GM12878 (cell line): ENCODE data around the gene STRA8. TPM values are rescaled to one million over a fixed set of nuclear protein-coding genes. Genes with fewer than 3 reads are reported as not detected.

Source experiments
- ATAC-seq: fragments of 200-7000 bp; cut with Tn5 transposase; 3 replicates; pipeline ENCODE4 v1.9.1; 2020; ENCODE audit warnings: mild to moderate bottlenecking, moderate library complexity
- BruUV-seq: library from RNA; stranded (reverse); fragments of 400-500 nt; replicated peaks from 2 replicates; lab custom pipeline; 2021; lab: Mats Ljungman, UMichigan
- CTCF ChIA-PET: fragments of 300-600 bp; sonication (Branson Sonifier 250); formaldehyde crosslinking; extraction: SDS; loops from one replicate; lab custom pipeline; 2021; ENCODE audit warnings: inconsistent platforms; lab: Yijun Ruan, JAX
- POLR2A ChIA-PET: fragments of 350-600 bp; formaldehyde crosslinking; extraction: SDS; loops from one replicate; lab custom pipeline; 2021; ENCODE audit warnings: inconsistent platforms; lab: Charles Lee
- RAD21 ChIA-PET: fragments of 300-600 bp; sonication (Branson Sonifier 250); formaldehyde crosslinking; loops from one replicate; lab custom pipeline; 2023; ENCODE audit warnings: antibody characterized with exemption; ENCODE audit not compliant: unreplicated experiment; lab: Charles Lee
- SMC1A ChIA-PET: fragments of 300-600 bp; sonication (Branson Sonifier 250); formaldehyde crosslinking; loops from one replicate; lab custom pipeline; 2023; ENCODE audit not compliant: unreplicated experiment, uncharacterized antibody; lab: Charles Lee
- DNase-seq: peaks from one replicate; pipeline ENCODE4 v3.0.0-alpha.2; 2011; ENCODE audit warnings: low read depth, low spot score
- FAIRE-seq: peaks from 3 replicates; lab custom pipeline; 2011; peaks lifted over from hg19 to GRCh38; lab: Jason Lieb, UNC
- H2AFZ ChIP-seq: 2 replicates; pipeline ENCODE4 v1.6.0; 2011; ENCODE audit warnings: low read depth, low read length, control low read depth; ENCODE audit not compliant: control insufficient read depth
- H3K27ac ChIP-seq: 2 replicates; pipeline ENCODE4 v1.5.1; 2011; ENCODE audit warnings: control low read depth; ENCODE audit not compliant: control insufficient read depth, insufficient read depth
- H3K27me3 ChIP-seq, 2 experiments: replicated peaks in 1 of 2; 2 replicates each; pipeline versions ENCODE4 v1.6.0 to v1.6.1; 2011; ENCODE audit warnings: low read length in 1 of 2; ENCODE audit not compliant: control insufficient read depth in 2 of 2, insufficient read depth in 2 of 2
- H3K36me3 ChIP-seq, 2 experiments: 2 replicates each; pipeline ENCODE4 v1.5.1; 2011; ENCODE audit warnings: low read length in 1 of 2; ENCODE audit not compliant: control insufficient read depth in 2 of 2, insufficient read depth in 2 of 2
- H3K4me1 ChIP-seq: 2 replicates; pipeline ENCODE4 v1.6.1; 2011; ENCODE audit warnings: mild to moderate bottlenecking, low read length, moderate library complexity, mixed read lengths; ENCODE audit not compliant: control insufficient read depth, insufficient read depth
- H3K4me2 ChIP-seq: 2 replicates; pipeline ENCODE4 v1.6.0; 2011; ENCODE audit warnings: control low read depth; ENCODE audit not compliant: control insufficient read depth, insufficient read depth
- H3K4me3 ChIP-seq: fragments of 200-600 bp; sonication (generic); 2 replicates; pipeline ENCODE4 v1.5.1; 2016
- H3K79me2 ChIP-seq: 2 replicates; pipeline ENCODE4 v1.6.0; 2011; ENCODE audit warnings: low read length; ENCODE audit not compliant: control insufficient read depth, insufficient read depth
- H3K9ac ChIP-seq: 2 replicates; pipeline ENCODE4 v1.8.0; 2011; ENCODE audit warnings: low read length, control low read depth, mixed read lengths; ENCODE audit not compliant: control insufficient read depth, insufficient read depth
- H3K9me3 ChIP-seq: replicated peaks from 3 replicates; pipeline ENCODE4 v1.5.1; 2011; ENCODE audit warnings: mild to moderate bottlenecking, low read length; ENCODE audit not compliant: control insufficient read depth, insufficient read depth
- H4K20me1 ChIP-seq: 2 replicates; pipeline ENCODE4 v1.6.0; 2011; ENCODE audit not compliant: control insufficient read depth, insufficient read depth
- BHLHE40 ChIP-seq, 2 experiments: fragments of 450-650 bp in 1 of 2; IDR thresholded peaks; 2 replicates each; pipeline ENCODE4 v1.6.1; 2011 to 2017; ENCODE audit warnings: low read depth in 2 of 2, borderline replicate concordance in 1 of 2, improper control_type of control experiment in 1 of 2, low read length in 1 of 2, mild to moderate bottlenecking in 1 of 2
- CREB1 ChIP-seq: IDR thresholded peaks from 2 replicates; pipeline ENCODE4 v1.6.1; 2012; ENCODE audit warnings: low read depth, mild to moderate bottlenecking, inconsistent platforms
- EGR1 ChIP-seq, 2 experiments: IDR thresholded peaks; 1 replicate in 1 of 2; 2 replicates in 1 of 2; pipeline ENCODE4 v1.6.1; 2011 to 2012; ENCODE audit warnings: low read depth in 2 of 2, low read length in 2 of 2, borderline replicate concordance in 1 of 2, mild to moderate bottlenecking in 1 of 2, moderate library complexity in 1 of 2
- NR2C2 ChIP-seq: IDR thresholded peaks from 2 replicates; pipeline ENCODE4 v1.6.1; 2011; ENCODE audit warnings: borderline replicate concordance, low read depth; ENCODE audit not compliant: control insufficient read depth, insufficient read length
- RELA ChIP-seq: fragments of 450-650 bp; IDR thresholded peaks from 2 replicates; pipeline ENCODE4 v1.8.0; 2014; ENCODE audit warnings: borderline replicate concordance; ENCODE audit not compliant: partially characterized antibody
- SIX5 ChIP-seq: IDR thresholded peaks from 2 replicates; pipeline ENCODE4 v1.6.1; 2011; ENCODE audit warnings: mild to moderate bottlenecking, low read depth, low read length, moderate library complexity; ENCODE audit not compliant: severe bottlenecking
- SREBF2 ChIP-seq: IDR thresholded peaks from 2 replicates; pipeline ENCODE4 v1.6.1; 2012; ENCODE audit warnings: mild to moderate bottlenecking, low read length
- SUZ12 ChIP-seq: fragments of 200-600 bp; sonication (generic); IDR thresholded peaks from one replicate; pipeline ENCODE4 v1.6.1; 2018; ENCODE audit warnings: antibody characterized with exemption, mild to moderate bottlenecking; ENCODE audit not compliant: unreplicated experiment
- TAF1 ChIP-seq: IDR thresholded peaks from 2 replicates; pipeline ENCODE4 v1.6.1; 2011; ENCODE audit warnings: mild to moderate bottlenecking, low read depth, low read length, borderline replicate concordance
- TBL1XR1 ChIP-seq: IDR thresholded peaks from 2 replicates; pipeline ENCODE4 v1.6.1; 2012; ENCODE audit warnings: low read depth, low read length, improper control_type of control experiment
- ZNF274 ChIP-seq: IDR thresholded peaks from one replicate; pipeline ENCODE4 v1.8.0; 2011; ENCODE audit not compliant: insufficient read length, insufficient read depth
- ZNF384 ChIP-seq: IDR thresholded peaks from 2 replicates; pipeline ENCODE4 v1.6.1; 2012; ENCODE audit warnings: low read depth, mild to moderate bottlenecking, low read length, improper control_type of control experiment, borderline replicate concordance
- in situ Hi-C: fragments of 300-500 bp; cut with MboI; formaldehyde crosslinking; loops from 9 replicates; pipeline ENCODE4 v1.14.3; 2018; ENCODE audit warnings: mixed read lengths
- intact Hi-C: fragments of 100-400 bp; cut with micrococcal nuclease; formaldehyde crosslinking; loops from one replicate; pipeline ENCODE4 v1.14.2; 2022; ENCODE audit not compliant: unreplicated experiment
- polyA plus RNA-seq, 11 experiments: library from polyadenylated mRNA; depleted of rRNA in 4 of 11; unstranded in 6 of 11; stranded (reverse) in 5 of 11; fragments of >200 nt; fragmentation: Nextera tagmentation in 4 of 11; fragmentation: Illumina TruSeq in 1 of 11; extraction: Ambion mirVana in 4 of 11; extraction: Trizol in 1 of 11; gene quantifications; 1 replicate in 1 of 11; 2 replicates in 10 of 11; pipeline versions ENCODE4 v1.2.1 to v1.2.3, GENCODE V29; 2011 to 2016; ENCODE audit warnings: inconsistent platforms in 2 of 11, missing spikeins in 2 of 11, low read depth in 1 of 11
- total RNA-seq, 4 experiments: library from RNA; depleted of rRNA in 3 of 4; stranded (reverse); fragments of >200 nt in 3 of 4; fragmentation: Illumina TruSeq in 1 of 4; extraction: Trizol in 1 of 4; gene quantifications; 2 replicates each; pipeline versions ENCODE4 v1.2.1 to v1.2.3, GENCODE V29; 2013 to 2021
- TF ChIP-seq, protein P1 (sequence below): fragments of 450-650 bp; IDR thresholded peaks from 2 replicates; pipeline ENCODE4 v1.6.1; 2017; ENCODE audit warnings: borderline replicate concordance
- TF ChIP-seq, protein P2 (sequence below): fragments of 450-650 bp; IDR thresholded peaks from 2 replicates; pipeline ENCODE4 v1.6.1; 2018; ENCODE audit warnings: borderline replicate concordance, mild to moderate bottlenecking; ENCODE audit not compliant: partially characterized antibody
- TF ChIP-seq, protein P3 (sequence below): IDR thresholded peaks from 2 replicates; pipeline ENCODE4 v1.6.1; 2012; ENCODE audit warnings: mild to moderate bottlenecking, low read depth, low read length

Gene STRA8
- total and polyA plus RNA-seq, 10 of the 15 experiments (the other 5 are each of a cell fraction or from before 2014, with no cell fraction given) = 0.15 TPM; not detected in 9

DNA sequence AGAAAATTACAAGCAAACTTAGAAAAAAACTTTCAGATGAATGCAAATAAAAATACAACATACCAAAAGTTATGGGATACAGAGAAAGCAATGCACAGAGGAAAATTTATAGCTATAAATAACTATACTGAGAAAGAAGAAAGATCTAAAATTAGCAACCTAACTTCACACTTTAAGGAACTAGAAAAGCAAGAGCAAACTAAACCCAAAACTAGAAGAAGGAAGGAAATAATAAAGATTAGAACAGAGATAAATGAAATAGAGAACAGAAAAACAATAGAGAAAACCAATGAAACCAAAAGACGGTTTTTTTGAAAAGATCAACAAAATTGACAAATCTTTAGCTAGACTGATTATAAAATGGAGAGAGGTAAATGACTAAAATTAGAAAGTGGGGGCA lies 9.6 kb upstream of the STRA8 start (continued):
- no peak for TF ChIP-seq ZNF274

DNA sequence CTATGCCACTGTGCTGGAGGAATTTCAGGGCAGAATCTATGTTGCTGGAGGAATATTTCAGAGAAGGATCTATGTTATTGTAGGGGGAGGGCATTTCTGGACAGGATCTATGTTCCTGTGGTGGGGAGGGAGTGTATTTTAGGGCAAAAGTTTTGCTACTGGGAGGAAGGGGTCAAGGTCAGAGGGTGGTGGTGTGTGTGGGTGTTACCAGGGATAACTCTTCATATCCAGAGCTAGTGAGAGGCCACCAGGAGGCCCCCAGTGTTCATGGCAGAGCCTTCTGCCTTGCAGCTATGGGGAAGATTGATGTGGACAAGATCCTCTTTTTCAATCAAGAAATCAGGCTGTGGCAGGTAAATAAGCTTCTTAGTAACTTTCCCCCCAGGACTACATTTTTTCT lies 2.0 kb upstream of the STRA8 start:
- H4K20me1 ChIP-seq = no peaks in the 10 kb centered on the region
- H3K27me3 ChIP-seq = no peaks in the 10 kb centered on the region
- no peak; the same call in 2 of the 3 replicates for ATAC-seq
- ChIA-PET POLR2A (interaction anchor here (0.6 to 0.7 kb wide), 3 partner anchors 17 to 141 kb away, joined by 3 to 5 read pairs (median 4); no protein-coding TSS in a partner anchor), SMC1A (interaction anchor here (1.8 kb wide), 1 partner anchor 43 kb away, joined by 3 read pairs; no protein-coding TSS in a partner anchor), RAD21 (interaction anchor here (0.9 to 1.1 kb wide), 2 partner anchors 18 to 47 kb away, joined by 3 read pairs; no protein-coding TSS in a partner anchor), CTCF (interaction anchor here (0.8 to 2.0 kb wide), 5 partner anchors 7 to 235 kb away, joined by 3 to 6 read pairs (median 4); no protein-coding TSS in a partner anchor)
- no TSS peak for BruUV-seq
- no peak overlapping the region for H3K27ac ChIP-seq
- no peak overlapping the region for H3K4me3 ChIP-seq
- no peaks in the 10 kb centered on the region for H3K79me2 ChIP-seq
- no peaks in the 10 kb centered on the region for H3K36me3 ChIP-seq
- no peak overlapping the region for H2AFZ ChIP-seq
- no peaks in the 10 kb centered on the region; the same call in 2 of the 3 replicates for H3K9me3 ChIP-seq
- FAIRE-seq = no peak
- H3K4me2 ChIP-seq = no peak overlapping the region
- DNase-seq = no peak
- peaks cover 7% of the 10 kb centered on the region for H3K4me1 ChIP-seq
- intact Hi-C loops = no loop called here
- no peak overlapping the region for H3K9ac ChIP-seq
- in situ Hi-C loops = no loop called here
- no peak for TF ChIP-seq SUZ12
- no peak for TF ChIP-seq NR2C2
- TF ChIP-seq TAF1 = no peak
- no peak for TF ChIP-seq ZNF384
- TF ChIP-seq, protein P1, sequence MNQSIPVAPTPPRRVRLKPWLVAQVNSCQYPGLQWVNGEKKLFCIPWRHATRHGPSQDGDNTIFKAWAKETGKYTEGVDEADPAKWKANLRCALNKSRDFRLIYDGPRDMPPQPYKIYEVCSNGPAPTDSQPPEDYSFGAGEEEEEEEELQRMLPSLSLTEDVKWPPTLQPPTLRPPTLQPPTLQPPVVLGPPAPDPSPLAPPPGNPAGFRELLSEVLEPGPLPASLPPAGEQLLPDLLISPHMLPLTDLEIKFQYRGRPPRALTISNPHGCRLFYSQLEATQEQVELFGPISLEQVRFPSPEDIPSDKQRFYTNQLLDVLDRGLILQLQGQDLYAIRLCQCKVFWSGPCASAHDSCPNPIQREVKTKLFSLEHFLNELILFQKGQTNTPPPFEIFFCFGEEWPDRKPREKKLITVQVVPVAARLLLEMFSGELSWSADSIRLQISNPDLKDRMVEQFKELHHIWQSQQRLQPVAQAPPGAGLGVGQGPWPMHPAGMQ = no peak
- TF ChIP-seq CREB1 = no peak
- no peak for TF ChIP-seq TBL1XR1
- TF ChIP-seq SIX5 = no peak
- TF ChIP-seq, protein P2, sequence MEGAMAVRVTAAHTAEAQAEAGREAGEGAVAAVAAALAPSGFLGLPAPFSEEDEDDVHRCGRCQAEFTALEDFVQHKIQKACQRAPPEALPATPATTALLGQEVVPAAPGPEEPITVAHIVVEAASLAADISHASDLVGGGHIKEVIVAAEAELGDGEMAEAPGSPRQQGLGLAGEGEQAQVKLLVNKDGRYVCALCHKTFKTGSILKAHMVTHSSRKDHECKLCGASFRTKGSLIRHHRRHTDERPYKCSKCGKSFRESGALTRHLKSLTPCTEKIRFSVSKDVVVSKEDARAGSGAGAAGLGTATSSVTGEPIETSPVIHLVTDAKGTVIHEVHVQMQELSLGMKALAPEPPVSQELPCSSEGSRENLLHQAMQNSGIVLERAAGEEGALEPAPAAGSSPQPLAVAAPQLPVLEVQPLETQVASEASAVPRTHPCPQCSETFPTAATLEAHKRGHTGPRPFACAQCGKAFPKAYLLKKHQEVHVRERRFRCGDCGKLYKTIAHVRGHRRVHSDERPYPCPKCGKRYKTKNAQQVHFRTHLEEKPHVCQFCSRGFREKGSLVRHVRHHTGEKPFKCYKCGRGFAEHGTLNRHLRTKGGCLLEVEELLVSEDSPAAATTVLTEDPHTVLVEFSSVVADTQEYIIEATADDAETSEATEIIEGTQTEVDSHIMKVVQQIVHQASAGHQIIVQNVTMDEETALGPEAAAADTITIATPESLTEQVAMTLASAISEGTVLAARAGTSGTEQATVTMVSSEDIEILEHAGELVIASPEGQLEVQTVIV = no peak
- no peak for TF ChIP-seq BHLHE40 (IDR thresholded peaks at IDR 0.05; ENCODE audit: borderline replicate concordance in 1 of 2, low read depth in 2 of 2, low read length in 1 of 2)
- TF ChIP-seq, protein P3, sequence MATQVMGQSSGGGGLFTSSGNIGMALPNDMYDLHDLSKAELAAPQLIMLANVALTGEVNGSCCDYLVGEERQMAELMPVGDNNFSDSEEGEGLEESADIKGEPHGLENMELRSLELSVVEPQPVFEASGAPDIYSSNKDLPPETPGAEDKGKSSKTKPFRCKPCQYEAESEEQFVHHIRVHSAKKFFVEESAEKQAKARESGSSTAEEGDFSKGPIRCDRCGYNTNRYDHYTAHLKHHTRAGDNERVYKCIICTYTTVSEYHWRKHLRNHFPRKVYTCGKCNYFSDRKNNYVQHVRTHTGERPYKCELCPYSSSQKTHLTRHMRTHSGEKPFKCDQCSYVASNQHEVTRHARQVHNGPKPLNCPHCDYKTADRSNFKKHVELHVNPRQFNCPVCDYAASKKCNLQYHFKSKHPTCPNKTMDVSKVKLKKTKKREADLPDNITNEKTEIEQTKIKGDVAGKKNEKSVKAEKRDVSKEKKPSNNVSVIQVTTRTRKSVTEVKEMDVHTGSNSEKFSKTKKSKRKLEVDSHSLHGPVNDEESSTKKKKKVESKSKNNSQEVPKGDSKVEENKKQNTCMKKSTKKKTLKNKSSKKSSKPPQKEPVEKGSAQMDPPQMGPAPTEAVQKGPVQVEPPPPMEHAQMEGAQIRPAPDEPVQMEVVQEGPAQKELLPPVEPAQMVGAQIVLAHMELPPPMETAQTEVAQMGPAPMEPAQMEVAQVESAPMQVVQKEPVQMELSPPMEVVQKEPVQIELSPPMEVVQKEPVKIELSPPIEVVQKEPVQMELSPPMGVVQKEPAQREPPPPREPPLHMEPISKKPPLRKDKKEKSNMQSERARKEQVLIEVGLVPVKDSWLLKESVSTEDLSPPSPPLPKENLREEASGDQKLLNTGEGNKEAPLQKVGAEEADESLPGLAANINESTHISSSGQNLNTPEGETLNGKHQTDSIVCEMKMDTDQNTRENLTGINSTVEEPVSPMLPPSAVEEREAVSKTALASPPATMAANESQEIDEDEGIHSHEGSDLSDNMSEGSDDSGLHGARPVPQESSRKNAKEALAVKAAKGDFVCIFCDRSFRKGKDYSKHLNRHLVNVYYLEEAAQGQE = no peak
- no peak for TF ChIP-seq EGR1 (IDR thresholded peaks at IDR 0.05; ENCODE audit: borderline replicate concordance in 1 of 2, low read depth in 2 of 2, low read length in 2 of 2)
- TF ChIP-seq SREBF2 = no peak
- TF ChIP-seq RELA = no peak
